Stimulated activated CD4-positive, alpha-beta T cell treated with anti-CD3 and anti-CD28 coated beads, TNF-alpha, amount 100 ng/mL, for 1 hour (primary cell): ENCODE measurements around the gene CDH8.

Experiments
- DNase-seq, 3 donors: peaks; one replicate each; pipeline ENCODE4 v3.0.0-alpha.2; 2020; ENCODE audit warnings: low read depth in 3 of 3, low spot score in 1 of 3

The CDH8 gene

GRCh38 chr16:62033065-62033464, 3.2 kb downstream of the CDH8 start:
- no peak for DNase-seq

DNA sequence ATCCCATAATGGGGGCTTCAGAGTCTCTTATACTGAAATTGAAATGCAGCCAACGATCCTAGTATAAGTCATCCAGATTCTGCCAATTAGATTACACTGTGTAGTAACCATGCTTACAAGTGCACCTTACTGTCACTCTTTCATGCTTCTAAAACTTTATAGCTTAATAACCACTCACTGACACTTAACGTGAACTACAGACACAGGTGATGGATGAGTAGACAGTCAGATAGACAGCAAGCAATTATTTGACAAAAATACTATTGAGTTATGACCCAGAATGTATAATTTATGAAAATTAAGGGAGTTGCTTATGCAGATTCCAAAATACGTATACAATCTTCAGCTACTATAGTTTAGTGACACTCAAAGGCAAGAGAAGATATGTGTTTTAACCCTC, 6.3 kb downstream of the CDH8 start:
- DNase-seq = no peak

DNA sequence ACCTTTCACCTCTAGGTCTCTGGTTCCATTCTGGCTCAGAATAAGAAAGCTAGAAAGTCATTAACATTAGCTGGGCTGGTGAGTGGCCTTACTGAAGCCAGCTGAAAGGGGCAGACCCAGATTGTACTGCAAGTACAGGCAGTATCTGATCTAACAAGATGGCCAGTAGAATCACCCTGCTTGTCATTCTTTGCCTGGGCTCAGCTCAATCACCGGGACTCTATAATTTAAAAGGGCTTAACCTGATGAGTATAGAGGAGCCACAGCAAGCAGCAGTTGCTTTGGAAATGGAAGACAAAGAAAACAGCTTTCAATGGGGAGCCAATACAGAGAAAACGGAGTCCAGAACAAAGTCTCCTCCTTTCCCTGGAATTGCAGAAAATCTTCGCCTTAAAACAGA, 13.6 kb downstream of the CDH8 start:
- no peak for DNase-seq

DNA sequence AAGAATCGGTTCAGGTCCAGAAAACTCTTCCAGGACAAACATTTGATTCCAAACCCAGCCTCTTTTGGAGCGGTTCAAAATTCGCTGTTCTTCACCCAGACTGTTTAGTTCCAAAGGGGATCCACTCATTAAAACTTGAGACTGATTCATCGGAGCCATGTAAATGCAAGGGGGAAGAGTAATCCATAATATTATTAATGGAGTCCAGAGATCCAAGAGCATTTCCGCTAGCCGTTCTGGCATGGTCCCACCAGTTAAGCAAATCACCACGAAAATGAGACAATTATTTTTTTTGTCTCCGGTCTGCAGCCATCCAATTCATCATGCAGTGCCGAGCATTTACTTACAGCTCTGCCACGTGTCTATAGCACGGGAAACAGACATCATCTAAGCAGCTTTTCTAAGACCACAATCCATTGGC, 15.1 kb downstream of the CDH8 start:
- DNase-seq = no peak

DNA sequence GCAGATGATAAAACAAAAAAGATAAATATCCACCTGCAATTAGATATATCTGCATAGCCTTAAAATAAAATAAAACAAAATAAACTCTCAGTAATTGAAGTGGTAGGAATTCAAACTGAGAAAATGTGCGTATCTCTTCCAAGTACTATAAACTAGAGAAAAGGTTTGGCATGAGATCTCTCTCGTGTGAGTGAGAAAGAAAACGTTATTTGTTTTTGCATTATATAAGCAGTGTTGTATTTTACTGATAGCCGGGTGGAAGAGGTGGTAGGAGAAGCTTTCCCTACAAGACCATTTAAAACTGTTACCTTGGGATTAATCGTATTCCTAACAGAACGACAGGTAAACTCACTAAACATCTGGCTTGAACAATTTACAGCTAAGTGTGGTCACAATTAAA, 15.6 kb downstream of the CDH8 start:
- no peak for DNase-seq

- no peak for DNase-seq
These were observed 16.4 kb downstream of the CDH8 start for GRCh38 chr16:62019851-62020250.

DNA sequence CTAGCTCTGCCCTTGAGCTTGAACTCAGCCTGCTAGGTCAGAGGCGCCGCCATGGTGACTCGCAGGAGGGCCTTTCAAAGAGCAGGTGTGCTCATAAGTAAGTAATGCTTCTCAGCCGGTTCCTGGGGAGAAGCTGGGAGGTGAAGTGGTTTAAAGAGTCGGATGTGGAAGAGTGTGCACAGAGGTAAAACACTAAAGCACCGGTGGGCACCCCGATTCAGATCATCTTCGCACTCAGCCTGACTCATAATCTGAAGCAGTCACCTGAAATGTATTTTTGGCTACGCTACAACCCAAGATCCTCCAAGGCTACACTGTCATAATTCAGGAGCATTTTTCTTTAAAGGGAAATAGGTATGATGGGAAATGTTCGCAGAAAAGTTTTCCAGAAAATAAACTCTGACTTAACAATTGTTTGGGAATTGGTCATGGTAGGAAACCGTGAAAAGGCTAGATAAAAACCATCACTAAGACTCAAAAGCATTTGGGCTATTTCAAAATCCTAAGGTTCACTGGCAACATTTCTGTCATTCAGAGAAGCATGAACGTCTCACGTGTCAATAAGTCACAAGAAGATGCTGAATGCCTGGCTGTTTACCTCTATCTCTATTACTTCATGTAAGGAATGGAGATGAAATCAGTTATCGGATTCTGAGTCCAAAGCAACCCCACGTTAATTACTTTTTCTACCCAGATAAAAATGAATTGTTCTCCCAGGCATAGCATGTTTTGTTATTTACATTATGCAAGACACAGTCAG, 17.8 kb downstream of the CDH8 start:
- DNase-seq = no peak

DNA sequence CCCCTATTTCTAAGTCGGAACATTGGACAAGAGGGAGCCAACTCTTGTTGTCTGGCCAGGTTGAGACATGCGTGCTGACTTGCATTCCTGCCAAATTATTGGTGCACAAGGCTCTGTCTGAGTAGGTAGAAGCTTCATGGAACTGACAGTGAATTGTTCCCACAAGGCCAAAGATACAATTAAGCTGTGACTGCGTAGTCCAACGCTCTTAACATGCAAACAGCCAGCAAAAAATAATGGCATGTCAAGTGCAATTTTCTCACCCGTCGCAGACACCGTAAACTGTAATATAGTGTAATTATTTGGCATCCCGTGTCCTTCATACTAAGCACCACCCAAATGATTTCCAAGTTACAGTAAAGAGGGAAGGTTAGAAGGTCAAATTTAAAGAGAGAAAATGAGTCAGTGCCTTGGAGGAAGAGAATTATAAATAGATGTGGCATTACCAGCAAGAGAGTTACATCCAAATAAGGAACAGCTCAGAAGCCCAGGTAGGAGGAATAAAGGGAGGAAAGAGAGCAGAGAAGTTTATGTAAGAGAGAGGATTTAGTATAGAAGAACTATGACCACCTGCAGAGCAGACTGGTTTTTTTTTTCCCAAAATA, 21.8 kb downstream of the CDH8 start:
- no peak for DNase-seq

- DNase-seq = no peak
These were observed 26.1 kb downstream of the CDH8 start for GRCh38 chr16:62010186-62010585.

DNA sequence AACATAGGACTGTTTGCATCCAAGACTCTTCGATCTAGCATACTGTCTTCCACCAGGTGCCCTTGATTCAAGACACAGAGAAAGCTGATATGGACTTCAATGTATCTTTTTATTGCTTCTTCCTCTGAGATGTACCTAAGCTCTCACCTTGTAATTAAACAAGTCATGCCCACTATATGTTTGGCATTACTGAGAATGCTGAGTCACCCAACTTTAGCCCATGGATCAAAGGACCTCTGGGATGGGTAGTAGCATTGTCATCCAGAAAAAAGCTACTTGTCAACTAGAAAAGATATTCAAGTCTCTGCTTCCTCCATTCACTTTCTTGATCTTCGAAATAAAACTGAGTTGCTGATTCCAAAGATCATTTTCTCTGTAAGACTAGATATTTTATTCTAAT, 37.8 kb downstream of the CDH8 start:
- DNase-seq = no peak

- DNase-seq = no peak
These were observed 43.1 kb downstream of the CDH8 start for GRCh38 chr16:61993108-61993507.

GRCh38 chr16:61987474-61988012, 48.7 kb downstream of the CDH8 start:
- no peak for DNase-seq

DNA sequence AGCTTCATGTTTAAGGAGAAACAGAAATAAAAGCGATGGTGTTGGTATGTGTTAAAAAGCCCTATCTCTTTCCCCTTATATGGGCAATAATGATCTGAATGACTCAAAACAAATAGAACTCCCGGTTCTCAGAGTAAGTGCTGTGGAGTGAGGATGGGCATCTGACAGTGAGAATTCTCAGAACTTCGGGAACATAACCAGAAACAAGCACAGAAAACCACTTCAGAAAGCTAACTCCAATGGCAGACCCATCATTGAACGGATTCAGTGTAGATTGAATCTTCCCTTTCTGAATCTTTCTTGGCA, 67.2 kb downstream of the CDH8 start:
- DNase-seq = no peak

DNA sequence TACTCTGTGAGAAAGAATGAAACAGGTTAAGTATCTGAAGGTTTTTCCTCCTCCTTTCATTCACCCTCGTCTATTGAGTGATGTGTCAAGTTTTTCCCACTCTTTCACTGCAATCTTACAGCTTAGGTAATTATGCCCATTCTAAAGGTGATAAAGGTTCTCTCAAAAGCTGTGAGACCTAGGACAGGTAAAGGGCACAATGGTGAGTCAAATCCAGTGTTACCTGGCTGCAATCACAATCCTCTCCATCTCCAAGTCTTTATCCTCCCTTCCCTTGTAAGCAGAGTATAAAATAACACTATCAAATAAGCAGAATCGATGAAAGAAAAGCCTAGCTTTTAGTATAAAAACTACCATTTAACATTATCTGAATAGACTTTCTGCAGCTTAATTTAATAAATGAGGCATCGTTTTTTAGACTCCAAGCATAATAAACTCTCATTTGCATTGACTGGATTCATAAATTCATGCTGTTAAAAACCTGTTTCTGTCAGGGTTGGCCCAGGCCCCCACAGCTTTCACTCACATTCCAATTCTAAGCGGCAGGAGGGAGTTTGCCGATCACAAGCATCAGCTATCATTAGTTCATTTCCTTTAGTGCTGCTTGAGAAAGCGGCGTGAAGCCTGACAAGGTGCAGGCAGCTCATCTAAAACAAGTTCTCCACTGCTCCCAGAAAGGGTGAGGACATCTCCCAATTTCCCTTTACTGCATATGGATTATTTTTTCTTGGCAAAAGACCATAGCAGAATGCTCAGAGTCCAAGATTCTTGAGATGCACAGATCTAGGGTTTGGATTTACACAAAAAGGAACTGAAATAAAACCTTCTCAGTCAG, 67.8 kb downstream of the CDH8 start:
- DNase-seq = no peak

DNA sequence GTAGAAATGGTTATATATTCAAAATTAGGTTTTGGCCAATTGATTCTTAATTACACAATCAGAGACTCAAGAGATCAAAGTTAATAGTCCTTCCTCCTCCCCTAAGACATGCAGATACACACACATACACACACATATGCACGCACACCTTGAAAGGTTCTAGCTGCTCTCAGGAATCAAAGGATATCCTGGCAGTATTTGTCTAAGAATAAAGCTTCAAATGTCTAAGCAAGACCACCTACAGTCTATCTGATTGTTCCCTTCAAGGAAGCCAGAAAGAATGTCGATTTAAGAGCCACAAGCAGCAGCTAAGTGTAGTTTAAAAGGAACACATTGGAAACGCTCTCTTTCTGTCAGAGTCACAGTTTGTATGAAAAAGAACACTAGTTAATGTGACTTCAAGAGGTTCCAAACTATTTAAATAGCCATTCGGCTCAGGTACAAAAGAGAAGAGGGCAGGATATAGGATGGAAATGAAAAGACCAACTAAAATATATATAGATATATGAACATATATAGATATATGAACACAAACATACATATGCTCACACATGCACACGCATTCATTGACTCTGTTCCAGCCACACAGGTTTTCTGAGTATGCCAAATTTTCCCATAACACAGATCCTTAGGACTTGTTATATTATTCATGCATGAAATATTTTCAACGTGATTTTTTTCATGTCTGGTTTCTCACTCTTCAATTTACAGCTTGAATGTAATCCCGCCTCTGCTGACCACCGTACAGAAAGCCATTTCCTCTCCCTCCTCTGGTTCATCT, 79.0 kb downstream of the CDH8 start:
- no peak for DNase-seq

- DNase-seq = no peak
These were observed 83.4 kb downstream of the CDH8 start for GRCh38 chr16:61952841-61953240.

- DNase-seq = no peak
These were observed 87.8 kb downstream of the CDH8 start for GRCh38 chr16:61948414-61948813.

DNA sequence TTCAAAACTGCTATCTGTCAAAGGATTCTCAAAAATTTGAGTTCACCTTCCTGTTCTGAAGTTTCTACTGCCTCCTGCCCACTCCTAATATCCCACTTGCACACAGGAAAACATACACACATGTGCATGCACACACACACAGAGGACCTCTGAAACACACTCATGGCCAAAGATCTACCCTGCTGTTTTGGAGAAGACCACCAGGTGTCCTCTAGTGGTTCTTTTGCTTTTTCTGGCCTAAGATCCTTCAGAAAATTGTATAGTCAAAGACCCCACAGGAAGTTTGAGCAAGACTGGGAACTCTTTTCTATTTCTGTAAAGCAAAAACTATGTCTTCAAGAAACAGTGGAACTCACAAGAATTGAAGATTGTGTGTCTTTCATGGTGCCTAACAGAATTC, 90.2 kb downstream of the CDH8 start:
- DNase-seq = no peak

DNA sequence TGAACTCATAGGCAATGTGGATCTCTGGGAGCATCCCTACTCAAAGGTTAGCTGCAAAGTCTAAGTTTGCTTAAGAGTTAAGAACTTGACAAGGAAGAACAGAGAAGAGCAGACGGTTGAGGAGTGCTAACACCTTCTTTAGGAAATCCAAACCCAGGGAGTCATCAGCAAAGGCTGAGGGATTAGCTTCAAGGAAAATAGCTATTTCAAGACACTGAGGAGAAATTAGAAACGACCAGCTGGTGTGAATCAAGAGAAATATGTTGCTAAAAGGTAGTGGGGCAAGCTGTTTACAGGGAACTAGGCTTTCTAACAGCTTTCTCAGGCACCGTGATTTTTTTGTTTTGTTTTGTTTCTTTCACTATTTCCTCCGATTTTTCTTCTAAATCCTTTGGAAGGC, 90.7 kb downstream of the CDH8 start:
- DNase-seq = no peak

DNA sequence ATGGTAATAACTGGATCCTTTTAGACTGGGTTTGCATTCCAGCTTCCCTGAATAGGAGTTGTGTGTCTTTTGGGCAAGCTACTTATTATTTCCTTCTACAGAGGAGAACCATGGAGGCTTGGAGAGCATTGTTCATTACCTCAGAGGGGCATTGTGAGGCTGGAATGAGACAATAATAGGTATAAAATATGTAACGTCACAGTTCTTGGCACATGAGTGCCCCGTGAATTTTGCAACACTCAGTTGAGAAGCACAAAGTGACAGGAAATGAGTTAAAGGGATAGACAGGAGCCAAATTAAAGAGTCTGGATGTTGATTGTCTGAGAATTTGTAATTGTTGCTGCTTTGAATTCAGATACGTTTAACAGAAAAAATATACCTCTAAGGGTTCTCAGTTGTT, 92.2 kb downstream of the CDH8 start:
- DNase-seq = no peak

DNA sequence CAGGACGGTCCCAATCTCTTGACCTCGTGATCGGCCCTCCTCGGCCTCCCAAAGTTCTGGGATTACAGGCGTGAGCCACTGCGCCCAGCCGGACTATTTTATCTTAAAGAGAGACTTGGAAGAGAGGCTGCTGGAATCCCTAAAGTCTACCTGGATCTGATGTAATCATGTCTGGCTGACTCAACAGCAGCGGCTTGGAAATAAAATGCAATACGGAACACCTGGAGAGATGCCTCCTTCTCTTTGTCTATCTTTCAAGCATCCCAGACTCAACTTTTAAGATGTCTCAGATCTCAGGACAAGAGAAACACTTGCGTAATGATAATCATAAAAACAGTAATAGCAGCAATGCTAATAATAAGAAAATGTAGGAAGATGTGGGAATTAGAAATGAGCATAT, 95.6 kb downstream of the CDH8 start:
- no peak for DNase-seq
